IgD-negative memory B cell (primary cell): ENCODE measurements around the gene GAS7. TPM values are rescaled to one million over a fixed set of nuclear protein-coding genes. Genes with fewer than 3 reads are reported as not detected.

ENCODE experiments used
- H3K27ac Mint-ChIP-seq, 3 donors: one replicate each; pipeline ENCODE4 v1.8.0; 2020 to 2022; ENCODE audit warnings: mild to moderate bottlenecking in 3 of 3, mixed read lengths in 3 of 3, moderate library complexity in 1 of 3
- H3K27me3 Mint-ChIP-seq: one replicate; pipeline ENCODE4 v1.8.0; 2021; ENCODE audit warnings: mixed read lengths
- H3K36me3 Mint-ChIP-seq: one replicate; pipeline ENCODE4 v1.8.0; 2020; ENCODE audit warnings: mild to moderate bottlenecking, mixed read lengths
- H3K4me1 Mint-ChIP-seq, 3 donors: one replicate each; pipeline ENCODE4 v1.8.0; 2020 to 2022; ENCODE audit warnings: mixed read lengths in 3 of 3, mild to moderate bottlenecking in 1 of 3
- H3K4me3 Mint-ChIP-seq, 4 donors: one replicate each; pipeline ENCODE4 v1.8.0; 2020 to 2022; ENCODE audit warnings: mild to moderate bottlenecking in 4 of 4, mixed read lengths in 4 of 4, moderate library complexity in 3 of 4
- H3K9me3 Mint-ChIP-seq, 3 donors: one replicate each; pipeline ENCODE4 v1.8.0; 2020 to 2021; ENCODE audit warnings: mixed read lengths in 3 of 3, mild to moderate bottlenecking in 1 of 3
- polyA plus RNA-seq: library from polyadenylated mRNA; unstranded; fragments of 300-500 nt; fragmentation: Illumina TruSeq; gene quantifications from one replicate; pipeline ENCODE4 v1.2.3, GENCODE V29; 2021

The GAS7 gene
- polyA plus RNA-seq, 1 donor from 2014 or later: 1.7 TPM

- Mint-ChIP-seq H3K36me3 (peaks cover 2% of the 10 kb centered on the region), H3K4me1 (no peaks in the 10 kb centered on the region), H3K9me3 (no peaks in the 10 kb centered on the region), H3K27me3 (no peaks in the 10 kb centered on the region), H3K27ac (no peak overlapping the region), H3K4me3 (no peak overlapping the region)
These were observed 249.5 kb downstream of the GAS7 start for GRCh38 chr17:9948928-9949327.

DNA sequence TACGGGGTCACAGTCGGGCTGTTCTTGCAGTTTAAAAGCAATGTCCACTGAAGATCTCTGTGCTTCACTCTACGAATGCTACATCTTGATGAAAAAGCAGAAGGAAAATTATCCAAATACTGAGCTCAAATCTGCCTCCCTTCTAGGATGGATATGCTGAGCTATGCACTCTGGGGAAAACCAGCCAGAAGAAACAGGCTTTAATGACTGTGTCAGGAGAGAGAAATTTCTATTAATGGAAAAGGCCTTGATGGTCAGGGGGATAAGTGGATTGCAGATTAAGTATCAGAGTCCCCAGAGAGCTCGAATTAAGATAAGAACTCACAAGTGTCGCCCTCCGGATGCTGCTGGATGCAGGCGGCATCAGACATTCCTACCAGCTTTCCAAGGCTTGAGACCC lies 253.7 kb downstream of the GAS7 start:
- Mint-ChIP-seq H3K9me3 (no peaks in the 10 kb centered on the region), H3K4me3 (no peak overlapping the region), H3K27ac (no peak overlapping the region), H3K27me3 (no peaks in the 10 kb centered on the region), H3K36me3 (peaks cover 2% of the 10 kb centered on the region), H3K4me1 (peaks cover 0 to 2% (median 0%) of the 10 kb centered on the region in 3 donors)

GRCh38 chr17:9943343-9943742 lies 255.1 kb downstream of the GAS7 start:
- no peaks in the 10 kb centered on the region for H3K9me3 Mint-ChIP-seq
- H3K4me3 Mint-ChIP-seq: no peak overlapping the region
- no peaks in the 10 kb centered on the region for H3K27me3 Mint-ChIP-seq
- no peak overlapping the region for H3K27ac Mint-ChIP-seq
- H3K36me3 Mint-ChIP-seq: peaks cover 2% of the 10 kb centered on the region
- H3K4me1 Mint-ChIP-seq: peaks cover 0 to 2% (median 0%) of the 10 kb centered on the region in 3 donors

DNA sequence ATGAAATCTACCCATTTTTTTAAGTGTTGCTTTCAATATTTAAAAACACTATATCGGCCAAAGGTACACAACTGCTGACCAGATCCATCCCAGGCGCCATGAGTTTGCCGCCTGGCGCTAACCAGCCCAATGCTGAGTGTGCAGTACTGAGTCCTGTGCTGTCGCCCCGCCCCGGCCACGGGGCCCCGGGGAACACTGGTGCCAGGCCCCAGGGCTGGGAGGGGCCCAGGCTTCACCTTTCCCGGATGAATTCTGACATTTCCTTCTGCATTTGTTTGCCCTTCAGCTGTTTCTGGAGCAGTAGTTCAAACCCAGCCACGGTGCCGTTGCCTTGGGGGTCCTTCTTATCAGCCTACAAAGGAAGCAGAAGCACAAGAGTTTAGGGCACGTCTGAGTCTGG lies 255.5 kb downstream of the GAS7 start:
- H3K27me3 Mint-ChIP-seq: no peaks in the 10 kb centered on the region
- peaks cover 0 to 2% (median 0%) of the 10 kb centered on the region in 3 donors for H3K4me1 Mint-ChIP-seq
- H3K36me3 Mint-ChIP-seq: peaks cover 2% of the 10 kb centered on the region
- H3K27ac Mint-ChIP-seq: no peak overlapping the region
- H3K4me3 Mint-ChIP-seq: no peak overlapping the region
- H3K9me3 Mint-ChIP-seq: no peaks in the 10 kb centered on the region

- no peaks in the 10 kb centered on the region for H3K9me3 Mint-ChIP-seq
- no peaks in the 10 kb centered on the region for H3K27me3 Mint-ChIP-seq
- peaks cover 2% of the 10 kb centered on the region for H3K36me3 Mint-ChIP-seq
- H3K27ac Mint-ChIP-seq: no peak overlapping the region
- H3K4me3 Mint-ChIP-seq: no peak overlapping the region
- H3K4me1 Mint-ChIP-seq: peaks cover 0 to 2% (median 0%) of the 10 kb centered on the region in 3 donors
These were observed 257.1 kb downstream of the GAS7 start for GRCh38 chr17:9941305-9941704.

GRCh38 chr17:9940841-9941240 lies 257.6 kb downstream of the GAS7 start:
- Mint-ChIP-seq H3K4me1 (peaks cover 0 to 2% (median 0%) of the 10 kb centered on the region in 3 donors), H3K27me3 (no peaks in the 10 kb centered on the region), H3K9me3 (no peaks in the 10 kb centered on the region), H3K36me3 (peaks cover 2% of the 10 kb centered on the region), H3K27ac (no peak overlapping the region), H3K4me3 (no peak overlapping the region)

GRCh38 chr17:9938764-9939163 lies 259.6 kb downstream of the GAS7 start:
- peaks cover 0 to 2% (median 0%) of the 10 kb centered on the region in 3 donors for H3K4me1 Mint-ChIP-seq
- H3K4me3 Mint-ChIP-seq: no peak overlapping the region
- H3K27me3 Mint-ChIP-seq: no peaks in the 10 kb centered on the region
- H3K9me3 Mint-ChIP-seq: no peaks in the 10 kb centered on the region
- no peak overlapping the region for H3K27ac Mint-ChIP-seq
- no peaks in the 10 kb centered on the region for H3K36me3 Mint-ChIP-seq

- no peaks in the 10 kb centered on the region for H3K36me3 Mint-ChIP-seq
- no peak overlapping the region for H3K27ac Mint-ChIP-seq
These were observed 260.5 kb downstream of the GAS7 start for GRCh38 chr17:9937901-9938300.

DNA sequence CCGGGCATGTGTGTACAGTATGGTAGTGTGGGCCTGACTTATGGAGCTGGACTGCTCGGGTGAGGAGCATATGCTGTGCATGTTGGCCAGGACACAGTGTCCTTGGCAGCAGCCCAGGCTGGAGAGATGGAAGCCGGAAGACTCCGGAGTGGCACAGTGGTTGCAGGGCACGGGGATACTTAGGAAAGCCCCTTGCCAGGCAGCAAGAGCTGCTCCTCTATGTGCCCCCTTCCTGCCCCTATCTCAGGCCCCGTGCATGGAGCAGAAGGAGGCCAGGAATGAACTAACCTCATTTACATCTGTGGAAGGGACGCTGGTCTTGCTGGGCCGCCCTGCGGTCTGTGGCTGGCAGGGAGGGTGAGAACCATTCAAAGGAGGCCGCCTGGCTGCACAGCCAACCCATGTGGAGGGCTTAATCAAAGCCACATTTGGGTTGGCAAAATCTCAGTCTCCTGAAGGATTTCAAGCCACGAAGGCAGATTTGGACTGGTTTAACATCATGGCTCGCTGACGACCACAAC lies 261.1 kb downstream of the GAS7 start:
- H3K9me3 Mint-ChIP-seq: no peaks in the 10 kb centered on the region
- H3K4me1 Mint-ChIP-seq: peaks cover 0 to 2% (median 0%) of the 10 kb centered on the region in 3 donors
- no peak overlapping the region for H3K27ac Mint-ChIP-seq
- H3K4me3 Mint-ChIP-seq: no peak overlapping the region
- H3K27me3 Mint-ChIP-seq: peaks cover 2% of the 10 kb centered on the region
- H3K36me3 Mint-ChIP-seq: no peaks in the 10 kb centered on the region

More at GRCh38 chr17:9937901-9938300, 260.5 kb downstream of the GAS7 start:
- H3K4me1 Mint-ChIP-seq: peaks cover 0 to 2% (median 0%) of the 10 kb centered on the region in 3 donors
- no peak overlapping the region for H3K4me3 Mint-ChIP-seq
- H3K27me3 Mint-ChIP-seq: no peaks in the 10 kb centered on the region
- no peaks in the 10 kb centered on the region for H3K9me3 Mint-ChIP-seq

- Mint-ChIP-seq H3K4me3 (no peak overlapping the region), H3K36me3 (no peaks in the 10 kb centered on the region), H3K27ac (no peak overlapping the region), H3K9me3 (no peaks in the 10 kb centered on the region), H3K4me1 (peaks cover 0 to under 1% (median 0%) of the 10 kb centered on the region in 3 donors), H3K27me3 (peaks cover 2% of the 10 kb centered on the region)
These were observed 262.3 kb downstream of the GAS7 start for GRCh38 chr17:9936095-9936494.

GRCh38 chr17:9935408-9935807 lies 263.0 kb downstream of the GAS7 start:
- peaks cover 2% of the 10 kb centered on the region for H3K27me3 Mint-ChIP-seq
- H3K9me3 Mint-ChIP-seq: no peaks in the 10 kb centered on the region
- no peak overlapping the region for H3K27ac Mint-ChIP-seq
- no peaks in the 10 kb centered on the region for H3K4me1 Mint-ChIP-seq
- H3K4me3 Mint-ChIP-seq: no peak overlapping the region
- no peaks in the 10 kb centered on the region for H3K36me3 Mint-ChIP-seq

DNA sequence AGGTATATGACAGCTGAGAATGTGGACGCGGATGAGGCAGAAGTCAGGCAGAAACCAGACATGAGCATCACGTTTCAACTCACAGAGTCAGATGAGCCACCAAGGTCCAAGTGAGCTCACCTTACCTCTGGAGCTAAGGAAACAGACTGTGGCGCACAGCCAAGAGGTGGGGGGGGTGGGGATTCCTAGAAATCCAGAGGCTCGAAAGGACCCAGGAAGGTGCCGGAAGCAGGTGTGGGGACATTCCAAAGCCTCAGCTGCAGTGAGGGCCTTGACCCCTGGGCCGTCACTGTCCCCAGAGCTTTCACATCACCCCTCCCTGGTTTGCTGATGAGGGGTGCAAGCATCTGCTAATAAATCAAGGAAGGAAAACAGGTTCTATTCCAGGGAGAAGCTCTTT lies 264.1 kb downstream of the GAS7 start:
- Mint-ChIP-seq H3K4me1 (no peaks in the 10 kb centered on the region), H3K4me3 (no peak overlapping the region), H3K27me3 (peaks cover 2% of the 10 kb centered on the region), H3K36me3 (no peaks in the 10 kb centered on the region), H3K9me3 (no peaks in the 10 kb centered on the region), H3K27ac (no peak overlapping the region)

- no peaks in the 10 kb centered on the region for H3K9me3 Mint-ChIP-seq
- peaks cover 3% of the 10 kb centered on the region for H3K27me3 Mint-ChIP-seq
- peak overlapping the region in 1 of 3 donors; percentile 47 for H3K27ac Mint-ChIP-seq
- no peaks in the 10 kb centered on the region for H3K4me1 Mint-ChIP-seq
- no peak overlapping the region for H3K4me3 Mint-ChIP-seq
- H3K36me3 Mint-ChIP-seq: no peaks in the 10 kb centered on the region
These were observed 265.9 kb downstream of the GAS7 start for GRCh38 chr17:9932491-9932890.

DNA sequence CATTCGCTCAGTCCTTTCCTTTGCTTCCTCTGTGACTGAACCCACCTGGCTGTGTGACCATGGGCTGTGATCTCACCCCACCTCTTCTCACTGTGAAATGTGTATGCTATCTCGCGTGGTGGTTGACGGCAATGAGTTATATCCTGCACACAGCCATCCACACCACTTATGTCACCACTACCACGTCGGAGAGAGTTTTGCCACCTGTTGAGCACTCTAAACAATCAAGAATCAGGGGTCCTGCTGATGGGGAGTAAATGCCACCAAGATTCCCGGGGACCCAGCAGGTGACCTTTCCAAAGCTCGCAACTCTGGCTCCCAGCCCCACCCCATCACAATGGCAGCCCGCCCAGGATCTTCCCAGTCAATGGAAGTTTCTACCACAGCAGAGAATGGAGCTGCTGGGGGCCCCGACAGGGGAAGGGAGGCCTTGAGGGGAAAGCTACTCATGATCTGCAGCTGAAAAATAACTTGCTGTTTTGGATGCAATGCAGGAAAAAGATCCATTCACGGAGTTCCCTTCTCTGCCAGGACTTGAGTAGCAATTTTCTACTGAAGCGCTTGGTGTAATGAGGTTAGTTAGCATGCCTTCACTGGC lies 267.2 kb downstream of the GAS7 start:
- peaks cover 3% of the 10 kb centered on the region for H3K27me3 Mint-ChIP-seq
- no peak overlapping the region for H3K27ac Mint-ChIP-seq
- H3K4me3 Mint-ChIP-seq: no peak overlapping the region
- H3K4me1 Mint-ChIP-seq: no peaks in the 10 kb centered on the region
- H3K36me3 Mint-ChIP-seq: no peaks in the 10 kb centered on the region
- no peaks in the 10 kb centered on the region for H3K9me3 Mint-ChIP-seq

- Mint-ChIP-seq H3K27ac (no peak overlapping the region), H3K36me3 (no peaks in the 10 kb centered on the region), H3K27me3 (peaks cover 3% of the 10 kb centered on the region), H3K4me1 (peaks cover 0 to 1% (median 0%) of the 10 kb centered on the region in 3 donors), H3K4me3 (no peak overlapping the region), H3K9me3 (no peaks in the 10 kb centered on the region)
These were observed 268.5 kb downstream of the GAS7 start for GRCh38 chr17:9929871-9930270.

DNA sequence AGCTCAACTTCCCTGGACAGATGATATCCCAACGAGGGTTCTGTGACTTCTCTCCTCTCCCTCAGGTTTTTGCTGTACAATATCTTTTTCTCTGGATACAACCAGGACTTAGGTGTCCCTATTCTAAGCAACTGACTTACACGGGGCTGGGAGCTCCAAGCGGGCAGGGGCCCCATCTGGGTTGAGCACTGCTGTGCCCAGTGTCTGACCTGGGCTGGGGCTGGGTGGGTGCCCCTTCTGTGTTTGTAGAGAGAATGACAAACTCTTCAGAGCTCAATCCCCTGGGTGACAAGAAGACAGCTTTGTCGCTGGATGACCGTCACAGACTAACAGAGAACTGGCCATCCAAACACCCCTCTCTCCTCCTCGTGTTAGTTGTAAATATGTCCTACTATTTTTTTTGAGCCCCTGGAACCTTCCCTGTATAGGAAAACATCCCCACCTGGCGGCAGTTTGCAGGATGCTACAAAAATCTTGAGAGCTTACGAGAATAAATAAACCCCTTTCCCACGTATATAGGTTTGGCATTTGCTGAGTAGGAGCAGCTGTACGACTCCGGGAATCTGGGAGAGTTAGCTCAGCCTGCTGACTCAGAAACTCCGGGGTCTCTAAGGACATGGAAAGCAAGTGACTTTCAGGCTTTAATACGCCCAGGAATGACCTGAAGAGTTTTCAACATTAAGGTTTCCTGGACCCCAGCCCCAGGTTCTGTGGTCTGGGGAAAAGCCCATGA lies 269.6 kb downstream of the GAS7 start:
- H3K27me3 Mint-ChIP-seq: peaks cover 3% of the 10 kb centered on the region
- no peak overlapping the region for H3K4me3 Mint-ChIP-seq
- H3K9me3 Mint-ChIP-seq: no peaks in the 10 kb centered on the region
- H3K27ac Mint-ChIP-seq: no peak overlapping the region
- H3K4me1 Mint-ChIP-seq: peaks cover 0 to 5% (median 0%) of the 10 kb centered on the region in 3 donors
- H3K36me3 Mint-ChIP-seq: no peaks in the 10 kb centered on the region
